ENCODE measurements around the gene SDK1.

DNA sequence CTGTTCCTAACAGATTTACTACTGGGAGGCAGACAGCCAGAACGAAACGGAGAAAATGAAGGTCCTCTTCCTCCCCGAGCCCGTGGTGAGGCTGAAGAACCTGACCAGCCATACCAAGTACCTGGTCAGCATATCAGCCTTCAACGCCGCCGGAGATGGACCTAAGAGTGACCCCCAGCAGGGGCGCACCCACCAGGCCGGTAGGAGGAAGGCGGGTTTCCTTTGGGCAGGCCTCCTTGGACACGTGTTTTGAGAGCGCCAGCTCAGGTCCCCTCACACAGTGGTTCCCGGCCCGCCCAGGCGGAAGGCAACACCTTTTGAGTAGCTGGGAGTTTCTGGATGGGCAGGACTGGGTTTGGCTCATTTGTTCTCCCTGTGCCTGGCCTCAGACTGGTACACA is 907.0 kb downstream of the SDK1 start:
- TF ChIP-seq, protein P1, sequence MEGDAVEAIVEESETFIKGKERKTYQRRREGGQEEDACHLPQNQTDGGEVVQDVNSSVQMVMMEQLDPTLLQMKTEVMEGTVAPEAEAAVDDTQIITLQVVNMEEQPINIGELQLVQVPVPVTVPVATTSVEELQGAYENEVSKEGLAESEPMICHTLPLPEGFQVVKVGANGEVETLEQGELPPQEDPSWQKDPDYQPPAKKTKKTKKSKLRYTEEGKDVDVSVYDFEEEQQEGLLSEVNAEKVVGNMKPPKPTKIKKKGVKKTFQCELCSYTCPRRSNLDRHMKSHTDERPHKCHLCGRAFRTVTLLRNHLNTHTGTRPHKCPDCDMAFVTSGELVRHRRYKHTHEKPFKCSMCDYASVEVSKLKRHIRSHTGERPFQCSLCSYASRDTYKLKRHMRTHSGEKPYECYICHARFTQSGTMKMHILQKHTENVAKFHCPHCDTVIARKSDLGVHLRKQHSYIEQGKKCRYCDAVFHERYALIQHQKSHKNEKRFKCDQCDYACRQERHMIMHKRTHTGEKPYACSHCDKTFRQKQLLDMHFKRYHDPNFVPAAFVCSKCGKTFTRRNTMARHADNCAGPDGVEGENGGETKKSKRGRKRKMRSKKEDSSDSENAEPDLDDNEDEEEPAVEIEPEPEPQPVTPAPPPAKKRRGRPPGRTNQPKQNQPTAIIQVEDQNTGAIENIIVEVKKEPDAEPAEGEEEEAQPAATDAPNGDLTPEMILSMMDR (IDR thresholded peaks at IDR 0.05), result no peak
- no peak for TF ChIP-seq POLR2A (IDR thresholded peaks at IDR 0.05)
